Mesenchymal stem cell (in vitro differentiated cells and primary cell): Measurements from ENCODE around the gene NCOA4.

Source experiments
- DNase-seq: peaks from one replicate; pipeline ENCODE4 v3.0.0-alpha.2; 2013
- H2AFZ ChIP-seq: one replicate; pipeline ENCODE4 v1.6.1; 2013; ENCODE audit warnings: low read depth, mild to moderate bottlenecking, control low read depth, inconsistent platforms, low read length, moderate library complexity
- H2AK5ac ChIP-seq: 2 replicates; pipeline ENCODE4 v1.6.1; 2013; ENCODE audit warnings: low read length, moderate library complexity, mild to moderate bottlenecking, inconsistent platforms; ENCODE audit not compliant: severe bottlenecking
- H2BK120ac ChIP-seq: one replicate; pipeline ENCODE4 v1.6.1; 2013; ENCODE audit warnings: low read depth, mild to moderate bottlenecking, inconsistent platforms, low read length, moderate library complexity
- H2BK12ac ChIP-seq, 2 experiments: one replicate each; pipeline ENCODE4 v1.6.1; 2013; ENCODE audit warnings: inconsistent platforms in 2 of 2, low read length in 2 of 2, mild to moderate bottlenecking in 2 of 2, moderate library complexity in 2 of 2, control low read depth in 1 of 2
- H2BK15ac ChIP-seq: one replicate; pipeline ENCODE4 v1.6.1; 2013; ENCODE audit warnings: mild to moderate bottlenecking, low read depth, inconsistent platforms; ENCODE audit not compliant: poor library complexity, severe bottlenecking
- H2BK5ac ChIP-seq: 2 replicates; pipeline ENCODE4 v1.6.1; 2013; ENCODE audit warnings: low read depth, mild to moderate bottlenecking, low read length, control low read depth, inconsistent platforms; ENCODE audit not compliant: poor library complexity, severe bottlenecking
- H3K14ac ChIP-seq, 2 experiments: one replicate each; pipeline ENCODE4 v1.6.1; 2013; ENCODE audit warnings: inconsistent platforms in 2 of 2, low read length in 2 of 2, control low read depth in 1 of 2, mild to moderate bottlenecking in 1 of 2, moderate library complexity in 1 of 2
- H3K18ac ChIP-seq, 2 experiments: one replicate each; pipeline ENCODE4 v1.6.1; 2013; ENCODE audit warnings: inconsistent platforms in 2 of 2, low read length in 2 of 2, control low read depth in 1 of 2, low read depth in 1 of 2, mild to moderate bottlenecking in 1 of 2
- H3K23ac ChIP-seq, 2 experiments: one replicate each; pipeline ENCODE4 v1.6.1; 2013; ENCODE audit warnings: inconsistent platforms in 2 of 2, low read length in 2 of 2, mild to moderate bottlenecking in 2 of 2, moderate library complexity in 2 of 2, control low read depth in 1 of 2
- H3K27ac ChIP-seq: 2 replicates; pipeline ENCODE4 v1.5.1; 2013; ENCODE audit warnings: mild to moderate bottlenecking, moderate library complexity, low read length, control low read depth, inconsistent platforms; ENCODE audit not compliant: poor library complexity, severe bottlenecking
- H3K27me3 ChIP-seq, 2 experiments: 2 replicates each; pipeline versions ENCODE4 v1.6.1 to v1.7.0; 2013; ENCODE audit warnings: low read length in 2 of 2, mild to moderate bottlenecking in 2 of 2, moderate library complexity in 2 of 2, control low read depth in 1 of 2, inconsistent platforms in 1 of 2; ENCODE audit not compliant: control insufficient read depth in 1 of 2, insufficient read depth in 1 of 2
- H3K36me3 ChIP-seq, 2 experiments: 2 replicates each; pipeline versions ENCODE4 v1.6.1 to v1.7.0; 2013; ENCODE audit warnings: low read length in 2 of 2, control low read depth in 1 of 2, inconsistent platforms in 1 of 2, low read depth in 1 of 2, mild to moderate bottlenecking in 1 of 2; ENCODE audit not compliant: insufficient read depth in 2 of 2, control insufficient read depth in 1 of 2
- H3K4ac ChIP-seq, 2 experiments: one replicate each; pipeline ENCODE4 v1.6.1; 2013; ENCODE audit warnings: inconsistent platforms in 2 of 2, low read length in 2 of 2, mild to moderate bottlenecking in 2 of 2, moderate library complexity in 2 of 2, control low read depth in 1 of 2, low read depth in 1 of 2
- H3K4me1 ChIP-seq: 2 replicates; pipeline ENCODE4 v1.6.1; 2013; ENCODE audit warnings: low read depth, low read length, control low read depth; ENCODE audit not compliant: control insufficient read depth, insufficient read depth
- H3K4me2 ChIP-seq: 2 replicates; pipeline ENCODE4 v1.6.1; 2013; ENCODE audit warnings: low read length, mild to moderate bottlenecking, inconsistent platforms; ENCODE audit not compliant: poor library complexity, severe bottlenecking
- H3K4me3 ChIP-seq, 2 experiments: 2 replicates each; pipeline versions ENCODE4 v1.5.1 to v1.7.0; 2013; ENCODE audit warnings: low read length in 2 of 2, mild to moderate bottlenecking in 2 of 2, control low read depth in 1 of 2, low read depth in 1 of 2; ENCODE audit not compliant: insufficient read depth in 1 of 2
- H3K79me1 ChIP-seq: replicated peaks from 2 replicates; pipeline ENCODE4 v1.6.1; 2013; ENCODE audit warnings: mild to moderate bottlenecking, control low read depth, low read length, inconsistent platforms; ENCODE audit not compliant: poor library complexity, severe bottlenecking
- H3K9ac ChIP-seq: 2 replicates; pipeline ENCODE4 v1.7.0; 2013; ENCODE audit warnings: mild to moderate bottlenecking, low read length, moderate library complexity
- H3K9me3 ChIP-seq: 2 replicates; pipeline ENCODE4 v1.7.0; 2013; ENCODE audit warnings: mild to moderate bottlenecking, low read length; ENCODE audit not compliant: control insufficient read depth
- H4K8ac ChIP-seq: one replicate; pipeline ENCODE4 v1.6.1; 2013; ENCODE audit warnings: inconsistent platforms, mild to moderate bottlenecking, low read length, moderate library complexity
- H4K91ac ChIP-seq: one replicate; pipeline ENCODE4 v1.6.1; 2013; ENCODE audit warnings: mild to moderate bottlenecking, low read length, inconsistent platforms
- WGBS: methylation state at CpG from one replicate; pipeline ENCODE4 v1.1.7; 2013; ENCODE audit warnings: mixed read lengths; 5-methylcytosine and 5-hydroxymethylcytosine counted together

The NCOA4 gene

GRCh38 chr10:46070749-46071148 lies 40.3 kb upstream of the NCOA4 start:
- no peak overlapping the region for H3K4me3 ChIP-seq
- H3K14ac ChIP-seq = no peak overlapping the region
- H4K8ac ChIP-seq = peak overlapping the region; percentile 9
- WGBS = 50% methylated on average over 6 of the region's 6 CpGs
- H2BK120ac ChIP-seq = no peak overlapping the region
- no peak overlapping the region for H3K9ac ChIP-seq
- H2BK12ac ChIP-seq = no peak overlapping the region
- no peak overlapping the region for H3K27ac ChIP-seq
- peaks cover 2% of the 10 kb centered on the region for H3K4me1 ChIP-seq
- H3K36me3 ChIP-seq = no peaks in the 10 kb centered on the region
- no peak overlapping the region for H2AK5ac ChIP-seq
- peaks cover 3% of the 10 kb centered on the region for H3K9me3 ChIP-seq
- no peak overlapping the region for H2BK15ac ChIP-seq
- H2AFZ ChIP-seq = no peak overlapping the region
- no peak overlapping the region for H3K4me2 ChIP-seq
- no peak overlapping the region for H3K4ac ChIP-seq
- peaks cover 0 to 22% of the 10 kb centered on the region in 2 experiments for H3K27me3 ChIP-seq
- no peak for DNase-seq
- no peak overlapping the region for H3K23ac ChIP-seq
- no peak overlapping the region for H3K18ac ChIP-seq
- H3K79me1 ChIP-seq = no peaks in the 10 kb centered on the region
- H2BK5ac ChIP-seq = no peak overlapping the region
- H4K91ac ChIP-seq = no peak overlapping the region

DNA sequence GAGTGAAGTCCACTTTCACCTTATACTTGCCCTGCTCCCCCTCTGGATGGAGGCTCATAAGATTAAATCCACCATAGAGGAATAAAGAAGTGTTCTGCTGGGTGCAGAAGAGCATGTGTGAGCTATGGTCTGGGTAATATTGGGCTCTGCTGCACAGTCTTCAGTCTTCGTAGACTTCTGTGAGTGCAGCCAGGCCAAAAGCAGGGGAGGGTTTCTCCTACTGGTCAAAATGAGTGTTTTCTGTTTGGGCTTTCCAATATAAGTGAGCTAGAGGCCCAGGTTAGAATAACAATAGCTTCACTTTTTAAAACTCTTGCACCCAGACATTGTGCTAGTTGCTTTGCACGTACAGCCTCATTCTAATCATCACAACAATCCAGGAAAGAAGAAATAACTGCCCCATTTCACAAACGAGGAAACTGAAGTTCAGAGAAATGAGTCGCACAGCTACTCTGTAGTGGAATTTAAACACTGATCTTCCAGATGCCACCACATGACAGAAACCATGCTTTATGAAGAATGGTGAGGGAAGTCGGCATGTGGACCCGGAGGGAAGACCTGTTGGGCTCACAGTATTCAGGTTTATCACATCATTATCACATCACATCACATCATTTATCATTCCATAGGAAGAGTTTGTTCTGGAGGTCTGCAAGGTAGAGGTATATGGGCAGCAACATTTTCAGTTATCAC lies 39.5 kb upstream of the NCOA4 start:
- peaks cover 3% of the 10 kb centered on the region for H3K9me3 ChIP-seq
- H2BK15ac ChIP-seq = no peak overlapping the region
- no peak overlapping the region for H3K27ac ChIP-seq
- no peak overlapping the region for H3K4me2 ChIP-seq
- H3K23ac ChIP-seq = no peak overlapping the region
- H2BK5ac ChIP-seq = no peak overlapping the region
- no peak overlapping the region for H3K14ac ChIP-seq
- peak overlapping the region; percentile 63 for H2AFZ ChIP-seq
- 47% methylated on average over 2 of the region's 6 CpGs for WGBS
- H3K4me1 ChIP-seq = peaks cover 2% of the 10 kb centered on the region
- no peak overlapping the region for H2AK5ac ChIP-seq
- H2BK12ac ChIP-seq = no peak overlapping the region
- no peak overlapping the region for H3K4ac ChIP-seq
- H3K9ac ChIP-seq = no peak overlapping the region
- peak overlapping the region in 1 of 2 experiments; percentile 21 for H3K18ac ChIP-seq
- DNase-seq = peak; percentile 39
- H3K4me3 ChIP-seq = no peak overlapping the region
- H3K36me3 ChIP-seq = no peaks in the 10 kb centered on the region
- H3K27me3 ChIP-seq = peaks cover 0 to 22% of the 10 kb centered on the region in 2 experiments
- H4K8ac ChIP-seq = no peak overlapping the region
- no peaks in the 10 kb centered on the region for H3K79me1 ChIP-seq
- no peak overlapping the region for H2BK120ac ChIP-seq
- H4K91ac ChIP-seq = no peak overlapping the region

DNA sequence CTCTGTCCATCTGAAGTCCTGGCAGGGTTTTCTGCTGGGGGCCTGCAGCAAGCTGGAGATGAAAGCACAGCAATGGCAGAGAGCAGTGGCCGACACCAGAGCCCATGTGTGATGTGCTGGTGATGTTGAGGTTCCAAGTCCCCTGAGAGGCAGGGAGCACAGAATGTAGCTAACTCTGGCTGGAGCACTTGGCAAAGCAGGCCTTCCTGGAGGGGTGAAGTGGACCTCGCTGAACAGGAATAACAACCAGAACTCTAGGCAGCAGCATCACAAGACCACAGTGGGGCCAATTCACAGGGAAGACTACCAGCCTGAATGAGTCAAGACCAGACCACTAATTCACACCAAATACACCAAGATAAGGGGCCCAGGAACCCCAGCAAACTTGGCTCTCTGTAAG lies 38.5 kb upstream of the NCOA4 start:
- Histone ChIP-seq H2BK15ac (no peak overlapping the region), H3K4me2 (no peak overlapping the region), H3K27me3 (peaks cover 0 to 22% of the 10 kb centered on the region in 2 experiments), H3K4me1 (peaks cover 2% of the 10 kb centered on the region), H3K9ac (no peak overlapping the region), H3K27ac (no peak overlapping the region), H3K4me3 (no peak overlapping the region), H2BK5ac (no peak overlapping the region), H2AK5ac (no peak overlapping the region), H3K23ac (no peak overlapping the region), H4K91ac (peak overlapping the region; percentile 39), H3K36me3 (no peaks in the 10 kb centered on the region), H3K14ac (peak overlapping the region in 1 of 2 experiments; percentile 81), H3K18ac (peak overlapping the region in 1 of 2 experiments; percentile 57), H3K4ac (no peak overlapping the region), H2BK12ac (no peak overlapping the region), H4K8ac (no peak overlapping the region), H2AFZ (no peak overlapping the region), H3K9me3 (peaks cover 3% of the 10 kb centered on the region), H3K79me1 (no peaks in the 10 kb centered on the region), H2BK120ac (no peak overlapping the region)
- 81% methylated on average over 2 of the region's 2 CpGs for WGBS
- DNase-seq = no peak

- H4K91ac ChIP-seq = no peak overlapping the region
- peaks cover 0 to 22% of the 10 kb centered on the region in 2 experiments for H3K27me3 ChIP-seq
- no peak overlapping the region for H2BK5ac ChIP-seq
- H3K18ac ChIP-seq = no peak overlapping the region
- no peak for DNase-seq
- peaks cover 2% of the 10 kb centered on the region for H3K4me1 ChIP-seq
- H3K9me3 ChIP-seq = peaks cover under 1% of the 10 kb centered on the region
- no peak overlapping the region for H4K8ac ChIP-seq
- no peaks in the 10 kb centered on the region for H3K79me1 ChIP-seq
- no peak overlapping the region for H2AK5ac ChIP-seq
- H2AFZ ChIP-seq = no peak overlapping the region
- no peak overlapping the region for H3K4me3 ChIP-seq
- H3K23ac ChIP-seq = no peak overlapping the region
- H3K36me3 ChIP-seq = no peaks in the 10 kb centered on the region
- no peak overlapping the region for H3K9ac ChIP-seq
- H3K4me2 ChIP-seq = no peak overlapping the region
- no peak overlapping the region for H2BK15ac ChIP-seq
- H3K4ac ChIP-seq = no peak overlapping the region
- no peak overlapping the region for H3K14ac ChIP-seq
- H2BK12ac ChIP-seq = no peak overlapping the region
- WGBS = 100% methylated on average over 1 of the region's 1 CpG
- H3K27ac ChIP-seq = no peak overlapping the region
- H2BK120ac ChIP-seq = no peak overlapping the region
Measured at GRCh38 chr10:46068117-46068516, 37.7 kb upstream of the NCOA4 start.
